Measurements from ENCODE around the gene CFAP43.

DNA sequence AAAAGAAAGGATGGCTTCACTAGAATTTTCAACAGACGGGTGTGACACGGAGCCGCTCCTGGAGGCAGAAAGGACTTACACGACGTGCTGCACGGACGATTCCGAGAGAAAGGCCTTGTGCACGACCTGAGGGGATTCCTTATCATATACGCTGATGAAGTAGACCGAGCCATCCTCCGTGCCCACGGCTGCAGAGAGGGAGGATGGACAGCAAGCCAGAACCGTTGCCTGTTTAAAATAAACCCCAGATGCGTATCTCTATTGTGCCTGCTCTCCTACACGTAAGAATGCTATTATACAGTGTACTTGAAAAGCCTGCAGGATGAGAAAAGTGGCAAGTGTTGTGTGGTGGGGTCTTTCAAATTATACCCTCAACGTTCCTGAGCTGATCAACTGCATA is 38.4 kb downstream of the CFAP43 start:
- TF ChIP-seq POLR2A (IDR thresholded peaks at IDR 0.05): no peak
- TF ChIP-seq, protein P1, sequence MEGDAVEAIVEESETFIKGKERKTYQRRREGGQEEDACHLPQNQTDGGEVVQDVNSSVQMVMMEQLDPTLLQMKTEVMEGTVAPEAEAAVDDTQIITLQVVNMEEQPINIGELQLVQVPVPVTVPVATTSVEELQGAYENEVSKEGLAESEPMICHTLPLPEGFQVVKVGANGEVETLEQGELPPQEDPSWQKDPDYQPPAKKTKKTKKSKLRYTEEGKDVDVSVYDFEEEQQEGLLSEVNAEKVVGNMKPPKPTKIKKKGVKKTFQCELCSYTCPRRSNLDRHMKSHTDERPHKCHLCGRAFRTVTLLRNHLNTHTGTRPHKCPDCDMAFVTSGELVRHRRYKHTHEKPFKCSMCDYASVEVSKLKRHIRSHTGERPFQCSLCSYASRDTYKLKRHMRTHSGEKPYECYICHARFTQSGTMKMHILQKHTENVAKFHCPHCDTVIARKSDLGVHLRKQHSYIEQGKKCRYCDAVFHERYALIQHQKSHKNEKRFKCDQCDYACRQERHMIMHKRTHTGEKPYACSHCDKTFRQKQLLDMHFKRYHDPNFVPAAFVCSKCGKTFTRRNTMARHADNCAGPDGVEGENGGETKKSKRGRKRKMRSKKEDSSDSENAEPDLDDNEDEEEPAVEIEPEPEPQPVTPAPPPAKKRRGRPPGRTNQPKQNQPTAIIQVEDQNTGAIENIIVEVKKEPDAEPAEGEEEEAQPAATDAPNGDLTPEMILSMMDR (IDR thresholded peaks at IDR 0.05): no peak

Data from suprapubic skin (tissue), 3 donors.